HEK293T (cell line): ENCODE data around the gene HMGB3.

Source experiments
- ELF4 ChIP-seq: fragments of 450-650 bp; IDR thresholded peaks from 2 replicates; pipeline ENCODE4 v1.6.1; 2017; ENCODE audit warnings: antibody characterized with exemption
- FOXM1 ChIP-seq: fragments of 450-650 bp; IDR thresholded peaks from 2 replicates; pipeline ENCODE4 v1.6.1; 2017; ENCODE audit warnings: mild to moderate bottlenecking, borderline replicate concordance

- TF ChIP-seq ELF4 (no peak), FOXM1 (no peak)
Observed at GRCh38 chrX:150989420-150989819, 6.3 kb downstream of the HMGB3 start.
